HG02759 (cell line): ENCODE results near the gene DNAJC21.
A peak's percentile ranks its signal among the peaks of the same experiment; 100 is the strongest.
"Not testable (repeated sequence)": the region's sequence is repeated elsewhere in the genome, so short reads cannot be mapped to it uniquely, and the experiment has no call there.

Source experiments
- ATAC-seq: cut with Tn5 transposase; IDR thresholded peaks from one replicate; pipeline ENCODE4 v1.9.1; 2021; ENCODE audit warnings: mild to moderate bottlenecking, moderate library complexity; ENCODE audit not compliant: unreplicated experiment

The DNAJC21 gene

GRCh38 chr5:34923256-34923655 is 6.1 kb upstream of the DNAJC21 start:
- ATAC-seq: not testable (repeated sequence)

GRCh38 chr5:34923694-34924461 is 5.5 kb upstream of the DNAJC21 start:
- peak; percentile 81 for ATAC-seq

DNA sequence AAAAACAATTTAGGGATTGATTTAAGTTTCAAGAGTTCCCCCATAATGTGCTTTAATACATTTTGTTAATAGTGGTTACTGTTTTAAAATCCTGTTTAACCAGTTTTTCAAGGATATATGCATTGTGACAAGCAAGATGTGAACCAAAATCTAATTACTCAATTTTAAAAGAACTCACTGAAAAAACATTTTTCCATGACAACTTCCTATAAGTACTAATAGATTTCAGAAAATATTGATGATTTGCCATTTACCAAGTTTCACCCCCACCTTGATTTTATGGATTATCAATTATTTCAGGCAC is 4.9 kb upstream of the DNAJC21 start:
- ATAC-seq: no peak

DNA sequence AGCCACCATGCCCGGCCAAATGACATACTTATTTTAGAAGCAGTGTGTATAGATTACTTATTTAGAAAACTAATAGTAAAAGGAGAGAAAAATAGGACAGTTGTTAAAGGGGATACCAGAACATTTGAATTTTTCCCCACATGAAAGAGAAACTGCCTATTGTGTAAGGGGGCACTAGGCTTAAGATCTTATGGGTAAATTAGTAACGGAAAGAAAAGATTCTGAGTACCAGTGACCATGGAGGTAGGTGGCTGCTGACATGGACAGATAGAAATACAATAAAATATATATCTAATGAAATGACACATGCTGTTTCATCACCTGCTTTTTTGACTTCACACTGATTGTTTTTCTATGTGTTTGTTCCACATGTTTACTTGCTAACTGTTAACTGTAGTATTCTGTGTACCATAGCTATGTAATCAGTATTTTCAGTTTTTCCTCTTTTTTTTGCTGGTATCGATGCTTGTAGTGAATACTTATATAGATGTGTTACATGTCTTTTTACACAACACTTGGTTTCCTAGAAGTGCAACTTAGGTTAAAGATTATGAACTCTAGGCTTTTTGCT is 3.0 kb upstream of the DNAJC21 start:
- no peak for ATAC-seq

DNA sequence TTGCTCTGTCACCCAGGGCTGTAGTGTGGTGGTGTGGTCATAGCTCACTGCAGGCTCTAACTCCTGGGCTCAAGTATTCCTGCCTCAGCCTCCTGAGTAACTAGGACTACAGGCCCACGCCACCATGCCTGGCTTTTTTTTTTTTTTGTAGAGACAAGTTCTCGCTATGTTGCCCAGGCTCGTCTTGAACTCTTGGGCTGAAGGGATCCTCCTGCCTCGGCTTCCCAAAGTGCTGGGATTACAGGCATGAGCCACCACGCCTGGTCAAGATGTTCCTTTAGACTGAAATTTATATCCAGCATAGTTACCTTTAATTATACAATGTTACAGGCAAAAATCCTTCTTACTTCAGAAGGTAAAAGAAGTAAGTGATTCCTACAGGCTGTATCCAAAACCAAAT is 1.6 kb upstream of the DNAJC21 start:
- ATAC-seq: no peak

DNA sequence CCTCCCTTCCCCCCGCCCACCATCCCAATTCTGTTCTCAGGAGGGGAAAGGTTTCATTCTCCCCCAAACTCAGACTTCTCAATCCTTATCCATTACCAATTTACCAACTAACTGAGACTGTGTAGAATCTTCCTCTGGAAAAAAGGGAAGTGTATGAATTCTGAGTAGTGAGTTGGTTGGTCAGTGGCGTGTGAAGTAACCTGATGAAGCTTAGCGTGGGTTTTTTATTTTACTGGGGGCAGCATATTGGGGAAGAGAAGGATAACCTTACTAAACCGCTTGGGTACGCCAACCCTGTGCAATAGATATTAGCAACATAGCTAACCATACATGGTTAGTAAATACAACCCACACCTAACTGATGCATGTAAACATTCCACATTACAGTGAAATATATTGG is 1.1 kb upstream of the DNAJC21 start:
- no peak for ATAC-seq

DNA sequence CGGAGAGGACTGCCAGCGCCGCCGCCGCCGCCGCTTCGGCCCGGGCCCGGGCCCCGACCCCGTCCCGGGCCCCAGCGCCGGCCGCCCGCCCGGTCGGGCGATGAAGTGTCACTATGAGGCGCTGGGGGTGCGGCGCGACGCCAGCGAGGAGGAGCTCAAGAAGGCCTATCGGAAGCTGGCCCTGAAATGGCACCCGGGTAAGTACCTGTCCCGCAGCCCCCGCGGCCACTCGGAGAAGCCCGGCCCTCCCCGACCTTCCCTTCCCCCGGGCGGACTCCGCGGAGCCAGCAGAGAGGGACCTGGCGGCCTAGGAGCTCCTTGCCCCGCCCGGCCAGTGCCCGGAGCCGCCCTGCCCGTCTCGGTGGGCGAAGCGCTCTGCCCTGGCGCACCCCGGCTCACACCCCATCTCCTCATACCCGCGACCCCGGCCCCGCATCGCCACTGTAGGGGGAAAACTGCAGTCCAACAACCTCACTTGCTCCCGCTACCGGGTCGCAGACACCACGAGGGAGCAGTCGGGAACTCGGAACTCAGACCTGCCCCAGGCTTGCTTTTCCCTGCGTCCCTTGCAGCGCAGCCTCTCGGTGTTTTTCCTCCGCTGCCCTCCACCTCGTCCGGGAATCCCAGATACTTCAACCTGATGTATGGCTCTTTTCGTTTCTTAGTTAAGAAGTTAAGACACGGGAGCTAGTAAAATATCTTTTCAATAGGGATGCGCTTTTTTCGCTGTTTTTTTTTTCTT is 532 bp downstream of the DNAJC21 start:
- peak; percentile 80 for ATAC-seq

DNA sequence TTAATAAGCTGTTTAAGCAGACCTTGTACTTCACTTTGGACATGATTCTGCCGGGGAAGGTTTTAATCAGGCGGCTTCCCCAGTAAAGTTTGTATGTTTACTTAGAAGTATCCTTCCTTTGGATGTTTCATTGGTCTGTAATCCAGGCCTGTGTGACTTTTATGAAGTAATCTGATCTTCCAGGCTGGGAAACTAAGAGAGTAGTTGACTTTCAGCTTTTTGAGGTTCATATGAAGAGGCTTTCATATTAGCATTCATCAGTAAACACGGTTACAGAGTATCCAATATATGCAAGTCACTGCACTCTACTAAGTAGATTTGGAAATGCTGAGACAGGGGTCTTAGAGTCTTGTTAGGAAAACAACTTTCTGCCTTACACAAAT is 1.1 kb downstream of the DNAJC21 start:
- no peak for ATAC-seq

GRCh38 chr5:34930870-34931269 is 1.5 kb downstream of the DNAJC21 start:
- no peak for ATAC-seq

GRCh38 chr5:34932947-34933346 is 3.6 kb downstream of the DNAJC21 start:
- ATAC-seq: no peak

DNA sequence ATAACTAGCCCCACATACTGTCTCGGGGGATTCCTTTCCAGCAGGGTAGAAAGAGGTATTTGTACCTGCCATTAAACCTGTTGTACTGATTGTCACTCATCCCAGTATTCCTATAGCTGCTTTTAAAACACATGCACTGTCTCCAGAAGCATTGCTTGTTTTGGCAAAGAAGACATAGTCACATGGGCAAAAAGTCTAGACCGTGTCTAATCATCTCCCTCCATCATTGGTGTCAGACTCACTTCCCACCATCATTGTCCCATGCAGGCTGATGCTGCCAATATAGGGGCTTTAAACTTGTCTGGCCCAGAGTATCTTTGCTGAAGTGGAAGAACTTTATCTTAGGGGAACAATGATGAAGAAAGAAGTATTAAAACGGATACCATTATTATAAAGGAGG is 12.6 kb downstream of the DNAJC21 start:
- no peak for ATAC-seq

- no peak for ATAC-seq
Measured at GRCh38 chr5:34944044-34944443, 14.7 kb downstream of the DNAJC21 start.

DNA sequence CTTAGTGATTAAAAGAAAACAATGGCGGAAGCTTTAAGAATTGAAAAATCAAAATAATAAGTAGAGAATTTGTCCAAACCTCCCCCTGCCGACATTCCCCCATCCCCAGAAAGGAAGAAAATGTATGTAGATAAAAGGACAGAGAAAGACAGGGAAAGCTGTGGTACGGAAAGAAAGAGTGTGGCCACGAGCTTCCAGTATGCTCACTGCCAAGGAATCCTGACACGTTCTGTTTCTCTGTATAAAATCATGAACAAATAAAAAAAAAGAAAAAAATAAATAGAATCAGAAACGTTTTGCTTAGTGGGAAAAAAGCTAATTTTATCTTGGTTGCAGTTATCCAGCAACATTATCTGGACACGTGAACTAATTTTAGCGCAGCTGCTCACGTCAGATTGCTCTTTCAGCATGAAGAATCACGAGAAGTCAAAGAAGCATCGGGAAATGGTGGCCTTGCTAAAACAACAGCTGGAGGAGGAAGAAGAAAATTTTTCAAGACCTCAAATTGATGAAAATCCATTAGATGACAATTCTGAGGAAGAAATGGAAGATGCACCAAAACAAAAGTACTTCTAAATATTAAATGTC is 15.2 kb downstream of the DNAJC21 start:
- ATAC-seq: no peak

- ATAC-seq: no peak
Measured at GRCh38 chr5:34957321-34957720, 28.0 kb downstream of the DNAJC21 start.

DNA sequence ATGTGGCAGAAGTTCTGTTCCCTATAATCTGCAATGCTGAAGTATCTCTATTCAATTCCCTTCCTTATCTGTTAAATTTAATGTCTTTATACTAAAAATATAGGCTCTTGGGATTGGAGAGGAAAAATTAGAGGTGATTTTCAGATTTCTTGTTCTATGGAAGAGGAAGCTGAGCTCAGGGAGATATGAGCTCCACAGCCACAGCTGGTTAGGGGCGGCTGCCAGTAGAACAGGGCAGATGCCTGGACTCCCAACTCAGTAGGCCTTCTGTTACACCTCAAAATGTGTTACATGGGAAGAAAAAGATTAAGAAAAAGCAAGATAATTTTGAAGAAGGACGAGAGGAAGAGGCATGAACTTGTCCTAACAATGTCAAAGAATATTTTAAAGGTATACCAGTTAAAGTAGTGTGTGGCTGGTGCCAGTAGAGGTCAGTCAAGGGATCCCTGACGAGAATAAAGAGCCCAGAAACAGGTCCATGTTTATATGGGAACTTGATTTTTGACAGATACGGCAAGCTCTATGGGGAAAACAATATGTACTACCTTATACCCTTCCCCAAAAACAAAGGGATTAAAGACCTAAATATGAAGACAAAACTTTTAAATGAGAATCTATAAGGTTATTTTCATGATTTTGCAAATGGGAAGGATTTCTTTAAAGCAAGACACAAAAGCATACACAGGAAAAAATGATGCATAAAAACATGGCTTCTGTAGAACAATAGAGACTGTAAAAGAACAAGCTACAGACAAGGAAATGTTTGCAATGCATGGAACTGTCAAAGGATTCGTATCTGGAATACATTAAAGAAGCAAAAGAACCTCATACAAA is 28.7 kb downstream of the DNAJC21 start:
- ATAC-seq: no peak

DNA sequence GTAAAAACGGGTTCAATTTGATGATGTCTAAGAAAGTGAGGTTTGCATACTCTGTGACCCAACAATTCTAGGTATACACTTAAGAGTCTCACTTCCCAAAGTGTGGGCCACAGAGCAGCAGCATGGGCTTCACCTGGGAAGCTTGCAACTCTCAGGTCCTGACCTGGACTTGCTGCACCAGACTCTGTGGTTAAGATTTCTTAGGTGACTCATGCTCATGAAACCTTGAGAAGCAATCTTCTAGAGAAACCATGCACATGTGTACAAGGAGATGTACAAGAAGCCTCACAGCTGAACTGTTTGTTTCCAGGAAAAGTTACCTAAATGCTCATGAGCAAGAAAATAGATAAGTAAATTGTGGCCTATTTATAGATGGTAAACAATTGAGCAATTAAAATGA is 30.0 kb downstream of the DNAJC21 start:
- peak; percentile 96 for ATAC-seq

GRCh38 chr5:34967540-34967939 is 38.2 kb downstream of the DNAJC21 start:
- no peak for ATAC-seq

DNA sequence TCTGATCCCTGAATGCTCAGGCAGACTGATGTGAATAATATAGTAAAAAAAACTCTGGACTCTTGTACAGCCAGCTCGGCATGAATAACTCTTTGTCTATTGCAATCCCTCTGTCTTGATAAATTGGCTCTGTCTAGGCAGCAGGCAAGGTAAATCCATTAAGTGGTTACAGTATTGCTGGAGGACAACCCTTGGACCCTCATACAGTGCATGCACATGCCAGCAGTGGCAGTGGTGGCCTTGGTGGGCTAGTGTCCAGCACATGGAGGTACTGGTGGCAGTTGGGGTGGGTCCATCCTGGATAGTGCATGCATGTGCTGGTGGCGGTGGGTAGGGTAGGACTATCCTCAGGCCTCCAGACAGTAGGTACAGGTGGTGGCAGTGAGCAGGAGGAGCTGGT is 38.9 kb downstream of the DNAJC21 start:
- ATAC-seq: no peak

GRCh38 chr5:34970552-34970951 is 41.2 kb downstream of the DNAJC21 start:
- ATAC-seq: no peak

DNA sequence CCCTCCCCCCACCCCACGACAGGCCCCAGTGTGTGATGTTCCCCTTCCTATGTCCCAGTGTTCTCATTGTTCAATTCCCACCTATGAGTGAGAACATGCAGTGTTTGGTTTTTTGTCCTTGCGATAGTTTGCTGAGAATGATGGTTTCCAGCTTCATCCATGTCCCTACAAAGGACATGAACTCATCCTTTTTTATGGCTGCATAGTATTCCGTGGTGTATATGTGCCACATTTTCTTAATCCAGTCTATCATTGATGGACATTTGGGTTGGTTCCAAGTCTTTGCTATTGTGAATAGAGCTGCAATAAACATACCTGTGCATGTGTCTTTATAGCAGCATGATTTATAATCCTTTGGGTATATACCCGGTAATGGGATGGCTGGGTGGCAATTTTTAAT is 42.3 kb downstream of the DNAJC21 start:
- ATAC-seq: not testable (repeated sequence)

DNA sequence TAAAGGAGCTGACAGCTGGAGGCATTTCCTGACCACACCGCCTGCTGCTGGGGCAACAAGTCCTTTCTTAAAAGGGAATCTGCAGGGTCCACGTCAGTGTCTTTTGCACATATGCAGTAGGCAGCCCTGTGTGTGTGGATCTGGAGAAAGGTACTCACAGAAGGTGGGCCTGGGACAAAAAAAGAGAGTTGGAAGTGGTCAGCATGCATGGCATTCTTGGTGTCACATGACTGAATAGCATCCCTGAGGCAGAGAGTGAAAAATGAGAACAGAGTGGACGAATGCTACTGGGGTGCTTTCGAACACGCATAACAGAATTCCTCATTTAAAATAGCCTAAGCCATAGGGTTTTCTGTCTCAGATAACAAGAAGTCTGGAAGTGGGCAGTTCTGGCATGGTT is 47.0 kb downstream of the DNAJC21 start:
- no peak for ATAC-seq
